Loucy (cell line): ENCODE data around the gene SEPTIN14.

ENCODE experiments used
- EZH2phosphoT487 ChIP-seq: fragments of 200-600 bp; IDR thresholded peaks from 2 replicates; pipeline ENCODE4 v1.6.1; 2018; ENCODE audit warnings: antibody characterized with exemption, mild to moderate bottlenecking, moderate library complexity, borderline replicate concordance
- TF ChIP-seq, protein P1 (sequence below): fragments of 200-600 bp; sonication (generic); conservative IDR thresholded peaks from 2 replicates; pipeline ENCODE4 v1.5.1; 2014; ENCODE audit warnings: mild to moderate bottlenecking, antibody characterized with exemption, low read length

- TF ChIP-seq, protein P1, sequence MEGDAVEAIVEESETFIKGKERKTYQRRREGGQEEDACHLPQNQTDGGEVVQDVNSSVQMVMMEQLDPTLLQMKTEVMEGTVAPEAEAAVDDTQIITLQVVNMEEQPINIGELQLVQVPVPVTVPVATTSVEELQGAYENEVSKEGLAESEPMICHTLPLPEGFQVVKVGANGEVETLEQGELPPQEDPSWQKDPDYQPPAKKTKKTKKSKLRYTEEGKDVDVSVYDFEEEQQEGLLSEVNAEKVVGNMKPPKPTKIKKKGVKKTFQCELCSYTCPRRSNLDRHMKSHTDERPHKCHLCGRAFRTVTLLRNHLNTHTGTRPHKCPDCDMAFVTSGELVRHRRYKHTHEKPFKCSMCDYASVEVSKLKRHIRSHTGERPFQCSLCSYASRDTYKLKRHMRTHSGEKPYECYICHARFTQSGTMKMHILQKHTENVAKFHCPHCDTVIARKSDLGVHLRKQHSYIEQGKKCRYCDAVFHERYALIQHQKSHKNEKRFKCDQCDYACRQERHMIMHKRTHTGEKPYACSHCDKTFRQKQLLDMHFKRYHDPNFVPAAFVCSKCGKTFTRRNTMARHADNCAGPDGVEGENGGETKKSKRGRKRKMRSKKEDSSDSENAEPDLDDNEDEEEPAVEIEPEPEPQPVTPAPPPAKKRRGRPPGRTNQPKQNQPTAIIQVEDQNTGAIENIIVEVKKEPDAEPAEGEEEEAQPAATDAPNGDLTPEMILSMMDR = no peak
- no peak for TF ChIP-seq EZH2phosphoT487
These were observed 16.1 kb upstream of the SEPTIN14 start for GRCh38 chr7:55878691-55879090.
